Right atrium auricular region (tissue), 2 donors: ENCODE data around the gene TAS2R31. TPM values are rescaled to one million over a fixed set of nuclear protein-coding genes. Genes with fewer than 3 reads are reported as not detected.

Experiments
- DNase-seq: peaks from one replicate; pipeline ENCODE4 v3.0.0-alpha.2; 2019; ENCODE audit warnings: low spot score
- H3K27ac ChIP-seq, 2 donors: fragments of 200-600 bp; sonication (generic); 1 replicate in 1 of 2; 2 replicates in 1 of 2; pipeline ENCODE4 v1.5.1; 2016 to 2019
- H3K27me3 ChIP-seq, 2 donors: fragments of 200-600 bp; sonication (generic); one replicate each; pipeline versions ENCODE4 v1.5.1 to v1.6.0; 2017 to 2019
- H3K36me3 ChIP-seq: fragments of 200-600 bp; sonication (generic); one replicate; pipeline ENCODE4 v1.5.1; 2016
- H3K4me1 ChIP-seq, 2 donors: fragments of 200-600 bp; sonication (generic); one replicate each; pipeline versions ENCODE4 v1.5.1 to v1.6.0; 2017 to 2019
- H3K4me3 ChIP-seq, 2 donors: fragments of 200-600 bp; sonication (generic); 1 replicate in 1 of 2; 2 replicates in 1 of 2; pipeline ENCODE4 v1.5.1; 2017 to 2019; ENCODE audit warnings: mild to moderate bottlenecking in 1 of 2, moderate library complexity in 1 of 2
- H3K9me3 ChIP-seq, 2 donors: fragments of 200-600 bp; sonication (generic); one replicate each; pipeline ENCODE4 v1.5.1; 2019
- CTCF ChIP-seq, 2 donors: fragments of 200-600 bp; sonication (generic); IDR thresholded peaks; one replicate each; pipeline ENCODE4 v1.5.1; 2019; ENCODE audit warnings: antibody characterized with exemption in 2 of 2
- total RNA-seq, 2 donors: library from RNA; depleted of rRNA; stranded (reverse); fragments of >200 nt; gene quantifications; one replicate each; pipeline ENCODE4 v1.1.0, GENCODE V29; 2016

Gene TAS2R31
- total RNA-seq = under 1 TPM in 1 of 2 donors, not detected in 1; 0.59 TPM

- DNase-seq = no peak
- TF ChIP-seq CTCF (IDR thresholded peaks at IDR 0.05) = no peak
- no peaks in the 10 kb centered on the region for H3K9me3 ChIP-seq
- H3K36me3 ChIP-seq = no peaks in the 10 kb centered on the region
- no peak within 1 kb of the TSS for H3K4me3 ChIP-seq
- H3K27me3 ChIP-seq = no peaks in the 10 kb centered on the region
- H3K4me1 ChIP-seq = no peaks in the 10 kb centered on the region
- no peak within 1 kb of the TSS for H3K27ac ChIP-seq
Observed at GRCh38 chr12:11031307-11031706, at the start of gene TAS2R31. TSS of gene TAS2R31 (minus strand) at chr12:11031407. CDS start at chr12:11031335, 72 bp downstream.

GRCh38 chr12:11078246-11078645 lies 47.0 kb upstream of the TAS2R31 start:
- TF ChIP-seq CTCF (IDR thresholded peaks at IDR 0.05) = no peak
- DNase-seq = no peak
- Histone ChIP-seq H3K9me3 (peaks cover 0 to 11% of the 10 kb centered on the region in 2 donors), H3K27me3 (no peaks in the 10 kb centered on the region), H3K27ac (no peak overlapping the region), H3K4me1 (no peaks in the 10 kb centered on the region), H3K4me3 (no peak overlapping the region), H3K36me3 (no peaks in the 10 kb centered on the region)

GRCh38 chr12:11075642-11076041 lies 44.4 kb upstream of the TAS2R31 start:
- DNase-seq = no peak
- peaks cover 0 to 3% of the 10 kb centered on the region in 2 donors for H3K9me3 ChIP-seq
- no peaks in the 10 kb centered on the region for H3K27me3 ChIP-seq
- TF ChIP-seq CTCF (IDR thresholded peaks at IDR 0.05) = no peak
- H3K27ac ChIP-seq = no peak overlapping the region
- H3K4me3 ChIP-seq = no peak overlapping the region
- H3K36me3 ChIP-seq = no peaks in the 10 kb centered on the region
- peaks cover 0 to 7% of the 10 kb centered on the region in 2 donors for H3K4me1 ChIP-seq

- Histone ChIP-seq H3K4me3 (no peak overlapping the region), H3K4me1 (peaks cover 0 to 13% of the 10 kb centered on the region in 2 donors), H3K9me3 (no peaks in the 10 kb centered on the region), H3K36me3 (no peaks in the 10 kb centered on the region), H3K27ac (no peak overlapping the region), H3K27me3 (no peaks in the 10 kb centered on the region)
- no peak for DNase-seq
- TF ChIP-seq CTCF (IDR thresholded peaks at IDR 0.05) = no peak
Observed at GRCh38 chr12:11071414-11071813, 40.2 kb upstream of the TAS2R31 start.

GRCh38 chr12:11070999-11071398 lies 39.8 kb upstream of the TAS2R31 start:
- Histone ChIP-seq H3K27me3 (no peaks in the 10 kb centered on the region), H3K4me1 (peaks cover 0 to 13% of the 10 kb centered on the region in 2 donors), H3K36me3 (no peaks in the 10 kb centered on the region), H3K27ac (no peak overlapping the region), H3K4me3 (no peak overlapping the region), H3K9me3 (no peaks in the 10 kb centered on the region)
- TF ChIP-seq CTCF (IDR thresholded peaks at IDR 0.05) = no peak
- DNase-seq = no peak

- no peak overlapping the region for H3K4me3 ChIP-seq
- DNase-seq = no peak
- TF ChIP-seq CTCF (IDR thresholded peaks at IDR 0.05) = no peak
- H3K9me3 ChIP-seq = no peaks in the 10 kb centered on the region
- H3K36me3 ChIP-seq = no peaks in the 10 kb centered on the region
- H3K27me3 ChIP-seq = no peaks in the 10 kb centered on the region
- H3K27ac ChIP-seq = no peak overlapping the region
- peaks cover 0 to 13% of the 10 kb centered on the region in 2 donors for H3K4me1 ChIP-seq
Observed at GRCh38 chr12:11069854-11070365, 38.7 kb upstream of the TAS2R31 start.
